K562 (cell line): ENCODE data around the gene ABCC1. TPM values are rescaled to one million over a fixed set of nuclear protein-coding genes. Genes with fewer than 3 reads are reported as not detected.
"Not testable (repeated sequence)": the region's sequence is repeated elsewhere in the genome, so short reads cannot be mapped to it uniquely, and the experiment has no call there.

Source experiments
- ATAC-seq: fragments of 200-7000 bp; cut with Tn5 transposase; 3 replicates; pipeline ENCODE4 v1.9.1; 2020; ENCODE audit warnings: moderate library complexity
- BruUV-seq: library from RNA; stranded (reverse); fragments of 400-500 nt; replicated peaks from 2 replicates; lab custom pipeline; 2021; lab: Mats Ljungman, UMichigan
- CTCF ChIA-PET: fragments of 300-600 bp; formaldehyde crosslinking; extraction: SDS; loops from one replicate; lab custom pipeline; 2021; ENCODE audit warnings: low intra/inter-chr PET ratio; lab: Yijun Ruan, JAX
- POLR2A ChIA-PET: fragments of 300-600, 350-650 bp; sonication (Branson Sonifier 250); formaldehyde crosslinking; extraction: SDS; loops from one replicate; lab custom pipeline; 2021; ENCODE audit warnings: antibody characterized with exemption, inconsistent platforms; lab: Yijun Ruan, JAX
- DNase-seq, 4 experiments: peaks; one replicate each; pipeline versions ENCODE4 v3.0.0 to v3.0.0-alpha.2; 2011 to 2018; ENCODE audit warnings: low spot score in 3 of 4, mixed read lengths in 3 of 4; ENCODE audit errors: extremely low read depth in 1 of 4
- FAIRE-seq: peaks from 2 replicates; lab custom pipeline; 2011; peaks lifted over from hg19 to GRCh38; lab: Jason Lieb, UNC
- H2AFZ ChIP-seq: 2 replicates; pipeline ENCODE4 v1.6.0; 2011; ENCODE audit warnings: low read depth, low read length, control low read depth, inconsistent platforms
- H3K27ac ChIP-seq: fragments of 200-600 bp; 3 replicates; pipeline ENCODE4 v1.8.0; 2011; ENCODE audit warnings: low read depth, mild to moderate bottlenecking, control low read depth, inconsistent platforms, low read length, moderate library complexity, mixed read lengths; ENCODE audit errors: extremely low read depth
- H3K27me3 ChIP-seq, 2 experiments: fragments of 300-600 bp in 1 of 2; 2 replicates in 1 of 2; 3 replicates in 1 of 2; pipeline versions ENCODE4 v1.6.0 to v1.8.0; 2011; ENCODE audit warnings: inconsistent platforms in 2 of 2, low read length in 2 of 2, mild to moderate bottlenecking in 1 of 2, mixed read lengths in 1 of 2, moderate library complexity in 1 of 2; ENCODE audit not compliant: control insufficient read depth in 2 of 2, insufficient read depth in 2 of 2
- H3K36me3 ChIP-seq: fragments of 300-600 bp; 3 replicates; pipeline ENCODE4 v1.8.0; 2011; ENCODE audit warnings: mild to moderate bottlenecking, low read length, inconsistent platforms; ENCODE audit not compliant: control insufficient read depth, insufficient read depth
- H3K4me1 ChIP-seq, 2 experiments: fragments of 200-600 bp in 1 of 2; replicated peaks in 1 of 2; 2 replicates in 1 of 2; 3 replicates in 1 of 2; pipeline versions ENCODE4 v1.5.1 to v1.8.0; 2011; ENCODE audit warnings: inconsistent platforms in 2 of 2, low read length in 2 of 2, mild to moderate bottlenecking in 1 of 2, mixed read lengths in 1 of 2, moderate library complexity in 1 of 2; ENCODE audit not compliant: control insufficient read depth in 2 of 2, insufficient read depth in 2 of 2
- H3K4me2 ChIP-seq: 2 replicates; pipeline ENCODE4 v1.6.1; 2011; ENCODE audit warnings: low read length, control low read depth, inconsistent platforms, mixed read lengths; ENCODE audit not compliant: insufficient read depth
- H3K4me3 ChIP-seq: fragments of 200-600 bp; sonication (generic), shearing (Covaris generic); 2 replicates; pipeline ENCODE4 v1.5.1; 2016; ENCODE audit warnings: control low read depth, inconsistent platforms
- H3K79me2 ChIP-seq: fragments of 200-600 bp; 3 replicates; pipeline ENCODE4 v1.8.0; 2011; ENCODE audit warnings: low read length, inconsistent platforms; ENCODE audit not compliant: control insufficient read depth, insufficient read depth
- H3K9ac ChIP-seq, 2 experiments: 2 replicates each; pipeline versions ENCODE4 v1.6.0 to v1.6.1; 2011; ENCODE audit warnings: low read depth in 2 of 2, low read length in 2 of 2, control low read depth in 1 of 2, inconsistent platforms in 1 of 2, mild to moderate bottlenecking in 1 of 2, mixed read lengths in 1 of 2; ENCODE audit not compliant: insufficient read depth in 1 of 2
- H3K9me1 ChIP-seq: one replicate; pipeline ENCODE4 v1.6.0; 2011; ENCODE audit warnings: inconsistent platforms, mild to moderate bottlenecking, low read length, moderate library complexity; ENCODE audit not compliant: control insufficient read depth, insufficient read depth
- H3K9me3 ChIP-seq: replicated peaks from 2 replicates; pipeline ENCODE4 v1.5.1; 2011; ENCODE audit warnings: low read depth, low read length, inconsistent platforms; ENCODE audit not compliant: control insufficient read depth, insufficient read depth
- H4K20me1 ChIP-seq: replicated peaks from 2 replicates; pipeline ENCODE4 v1.6.1; 2011; ENCODE audit warnings: low read length, inconsistent platforms, mixed read lengths; ENCODE audit not compliant: control insufficient read depth, insufficient read depth
- ETV5 ChIP-seq: sonication (generic); formaldehyde crosslinking; IDR thresholded peaks from 2 replicates; pipeline ENCODE4 v1.4.0; 2020; ENCODE audit warnings: low read depth, mild to moderate bottlenecking, missing genetic modification reagents
- PYGO2 ChIP-seq: fragments of 450-650 bp; IDR thresholded peaks from 2 replicates; pipeline ENCODE4 v1.6.1; 2016; ENCODE audit warnings: mild to moderate bottlenecking, missing genetic modification characterization, moderate library complexity, missing compliant biosample characterization
- RBM14 ChIP-seq: fragments of 200-400 bp; formaldehyde crosslinking; IDR thresholded peaks from 2 replicates; pipeline ENCODE4 v1.6.1; 2018; ENCODE audit warnings: low read depth, mild to moderate bottlenecking, low read length, moderate library complexity, borderline replicate concordance; ENCODE audit not compliant: insufficient read depth
- WGBS: fragments of 100-300 bp; shearing (Covaris generic); methylation state at CpG from one replicate; pipeline ENCODE4 v1.1.6; 2016; ENCODE audit warnings: low coverage, mixed read lengths; ENCODE audit not compliant: insufficient coverage; ENCODE audit errors: missing lambda C conversion rate; 5-methylcytosine and 5-hydroxymethylcytosine counted together
- in situ Hi-C: fragments of 300-500 bp; cut with MboI; formaldehyde crosslinking; loops from 4 replicates; pipeline ENCODE4 v1.15.0; 2018; ENCODE audit warnings: inconsistent platforms, mixed read lengths
- intact Hi-C: fragments of 100-400 bp; cut with micrococcal nuclease; formaldehyde crosslinking; loops from 2 replicates; pipeline ENCODE4 v1.14.2; 2022
- polyA plus RNA-seq, 8 experiments: library from polyadenylated mRNA; depleted of rRNA in 4 of 8; stranded (reverse) in 5 of 8; unstranded in 3 of 8; fragments of >200 nt; fragmentation: Nextera tagmentation in 2 of 8; fragmentation: Illumina TruSeq in 1 of 8; extraction: Ambion mirVana in 2 of 8; extraction: Trizol in 1 of 8; gene quantifications; 2 replicates each; pipeline versions ENCODE4 v1.2.1 to v1.2.3, GENCODE V29; 2011 to 2014; ENCODE audit warnings: inconsistent platforms in 1 of 8, missing spikeins in 1 of 8
- total RNA-seq, 7 experiments: library from RNA; depleted of rRNA in 6 of 7; stranded (reverse); fragments of >200 nt in 6 of 7; fragmentation: Illumina TruSeq in 2 of 7; extraction: Trizol in 2 of 7; gene quantifications; 2 replicates each; pipeline versions ENCODE4 v1.2.1 to v1.2.3, GENCODE V29; 2011 to 2021; ENCODE audit warnings: low replicate concordance in 1 of 7
- TF ChIP-seq, protein P1 (sequence below): fragments of 450-650 bp; IDR thresholded peaks from 2 replicates; pipeline ENCODE4 v1.6.1; 2018; ENCODE audit warnings: mild to moderate bottlenecking, low read depth; ENCODE audit not compliant: partially characterized antibody
- TF ChIP-seq, protein P2 (sequence below): sonication (generic); formaldehyde crosslinking; IDR thresholded peaks from 2 replicates; pipeline ENCODE4 v1.5.0; 2020; ENCODE audit warnings: missing genetic modification reagents

Gene ABCC1
- total and polyA plus RNA-seq, 9 of the 15 experiments (the other 6 are each of a cell fraction or from before 2014, with no cell fraction given): 3.9 to 41.6 (median 10.0) TPM

DNA sequence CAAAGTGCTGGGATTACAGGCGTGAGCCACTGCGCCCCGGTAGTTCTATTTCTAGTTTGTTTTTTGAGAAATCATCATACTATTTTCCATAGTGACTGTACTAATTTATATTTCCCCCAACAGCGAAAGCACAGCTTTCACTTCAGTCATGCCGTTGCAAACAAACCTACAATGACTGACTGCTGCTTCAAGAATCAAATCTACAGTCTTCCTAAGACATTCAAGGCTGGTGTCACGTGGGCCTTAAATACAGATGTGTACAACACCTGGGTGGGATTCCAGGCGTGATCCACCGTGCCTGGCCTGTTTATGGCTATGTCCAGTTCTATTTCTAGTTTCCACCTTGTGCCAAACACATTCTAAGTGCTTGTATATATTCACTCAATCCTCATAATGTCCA is 201.9 kb downstream of the ABCC1 start (continued):
- TF ChIP-seq, protein P1, sequence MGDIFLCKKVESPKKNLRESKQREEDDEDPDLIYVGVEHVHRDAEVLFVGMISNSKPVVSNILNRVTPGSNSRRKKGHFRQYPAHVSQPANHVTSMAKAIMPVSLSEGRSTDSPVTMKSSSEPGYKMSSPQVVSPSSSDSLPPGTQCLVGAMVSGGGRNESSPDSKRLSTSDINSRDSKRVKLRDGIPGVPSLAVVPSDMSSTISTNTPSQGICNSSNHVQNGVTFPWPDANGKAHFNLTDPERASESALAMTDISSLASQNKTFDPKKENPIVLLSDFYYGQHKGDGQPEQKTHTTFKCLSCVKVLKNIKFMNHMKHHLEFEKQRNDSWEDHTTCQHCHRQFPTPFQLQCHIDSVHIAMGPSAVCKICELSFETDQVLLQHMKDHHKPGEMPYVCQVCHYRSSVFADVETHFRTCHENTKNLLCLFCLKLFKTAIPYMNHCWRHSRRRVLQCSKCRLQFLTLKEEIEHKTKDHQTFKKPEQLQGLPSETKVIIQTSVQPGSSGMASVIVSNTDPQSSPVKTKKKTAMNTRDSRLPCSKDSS: no peak
- TF ChIP-seq, protein P2, sequence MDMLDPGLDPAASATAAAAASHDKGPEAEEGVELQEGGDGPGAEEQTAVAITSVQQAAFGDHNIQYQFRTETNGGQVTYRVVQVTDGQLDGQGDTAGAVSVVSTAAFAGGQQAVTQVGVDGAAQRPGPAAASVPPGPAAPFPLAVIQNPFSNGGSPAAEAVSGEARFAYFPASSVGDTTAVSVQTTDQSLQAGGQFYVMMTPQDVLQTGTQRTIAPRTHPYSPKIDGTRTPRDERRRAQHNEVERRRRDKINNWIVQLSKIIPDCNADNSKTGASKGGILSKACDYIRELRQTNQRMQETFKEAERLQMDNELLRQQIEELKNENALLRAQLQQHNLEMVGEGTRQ (CRISPR knock-in tag): peak; percentile 64
- no peak for TF ChIP-seq ETV5 (CRISPR knock-in tag)
- TF ChIP-seq PYGO2: no peak
- TF ChIP-seq RBM14: no peak

DNA sequence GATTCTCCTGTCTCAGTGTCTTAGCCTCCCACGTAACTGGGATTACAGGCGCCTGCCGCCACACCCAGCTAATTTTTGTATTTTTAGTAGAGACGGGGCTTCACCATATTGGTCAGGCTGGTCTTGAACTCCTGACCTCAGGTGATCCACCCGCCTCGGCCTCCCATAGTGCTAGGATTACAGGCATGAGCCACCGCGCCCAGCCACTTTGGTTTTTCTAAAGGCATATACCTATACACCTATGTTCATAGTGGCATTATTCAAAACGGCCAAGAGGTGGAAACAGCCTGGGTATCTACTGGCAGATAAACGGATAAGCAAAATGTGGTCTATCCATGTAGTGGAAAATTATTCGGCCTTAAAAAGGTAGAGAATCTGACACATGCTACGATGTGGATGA is 203.6 kb downstream of the ABCC1 start:
- H3K4me3 ChIP-seq, DNase-seq, H4K20me1 ChIP-seq, H3K9me1 ChIP-seq, intact Hi-C loops, H3K27me3 ChIP-seq, H3K36me3 ChIP-seq, H3K4me2 ChIP-seq, H3K9me3 ChIP-seq, H2AFZ ChIP-seq, ATAC-seq, in situ Hi-C loops, H3K79me2 ChIP-seq, BruUV-seq, H3K9ac ChIP-seq, H3K27ac ChIP-seq, POLR2A ChIA-PET: not testable (repeated sequence)
- CTCF ChIA-PET: interaction anchor here (0.7 kb wide), 1 partner anchor 705 kb away, joined by 3 read pairs; no protein-coding TSS in a partner anchor
- 48% methylated on average over 10 of the region's 12 CpGs for WGBS
- peaks cover 10 to 23% of the 10 kb centered on the region in 2 experiments; a peak in 4 of 5 replicates for H3K4me1 ChIP-seq
- peak; percentile 6 for FAIRE-seq
